Endothelial cell of umbilical vein (primary cell): ENCODE data around the gene FBXL12.
"Not testable (repeated sequence)": the region's sequence is repeated elsewhere in the genome, so short reads cannot be mapped to it uniquely, and the experiment has no call there.

Experiments used
- CTCF ChIP-seq, 2 donors: IDR thresholded peaks; 1 replicate in 1 of 2; 2 replicates in 1 of 2; pipeline ENCODE4 v1.5.1; 2011; ENCODE audit warnings: low read length in 2 of 2, mild to moderate bottlenecking in 2 of 2, moderate library complexity in 2 of 2, control low read depth in 1 of 2, inconsistent platforms in 1 of 2, low read depth in 1 of 2; ENCODE audit not compliant: insufficient read depth in 1 of 2; ENCODE audit errors: extremely low read depth in 1 of 2
- EZH2 ChIP-seq: IDR thresholded peaks from 2 replicates; pipeline ENCODE4 v1.6.1; 2012; ENCODE audit warnings: borderline replicate concordance, low read depth, mild to moderate bottlenecking, moderate library complexity, low read length, inconsistent platforms; ENCODE audit not compliant: severe bottlenecking
- MAX ChIP-seq: IDR thresholded peaks from 2 replicates; pipeline ENCODE4 v1.6.1; 2011; ENCODE audit not compliant: insufficient read depth, insufficient read length
- POLR2A ChIP-seq: IDR thresholded peaks from 2 replicates; pipeline ENCODE4 v1.6.1; 2012; ENCODE audit warnings: low read depth, mild to moderate bottlenecking, control low read depth, low read length

DNA sequence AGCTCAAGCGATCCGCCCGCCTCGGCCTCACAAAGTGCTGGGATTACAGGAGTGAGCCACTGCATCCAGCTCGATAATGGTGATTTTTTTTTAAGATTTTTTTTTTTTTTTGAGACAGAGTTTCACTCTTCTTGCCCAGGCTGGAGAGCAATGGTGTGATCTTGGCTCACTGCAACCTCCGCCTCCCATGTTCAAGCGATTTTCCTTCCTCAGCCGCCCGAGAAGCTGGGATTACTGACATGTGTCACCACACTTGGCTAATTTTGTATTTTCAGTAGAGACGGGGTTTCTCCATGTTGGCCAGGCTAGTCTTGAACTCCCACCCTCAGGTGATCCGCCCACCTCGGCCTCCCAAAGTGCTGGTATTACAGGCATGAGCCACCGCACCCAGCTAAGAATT lies 30.3 kb downstream of the FBXL12 start:
- TF ChIP-seq CTCF (IDR thresholded peaks at IDR 0.05; ENCODE audit: extremely low read depth in 1 of 2, insufficient read depth in 1 of 2, low read depth in 1 of 2, low read length in 2 of 2); MAX; POLR2A; EZH2: not testable (repeated sequence)
